HepG2 (cell line): ENCODE measurements around the gene EMC10. TPM values are rescaled to one million over a fixed set of nuclear protein-coding genes. Genes with fewer than 3 reads are reported as not detected.
A peak's percentile ranks its signal among the peaks of the same experiment; 100 is the strongest.

Source experiments
- ATAC-seq: fragments of 200-7000 bp; cut with Tn5 transposase; 3 replicates; pipeline ENCODE4 v1.9.1; 2020; ENCODE audit warnings: mild to moderate bottlenecking, moderate library complexity
- BruUV-seq: library from RNA; stranded (reverse); fragments of 400-500 nt; replicated peaks from 2 replicates; lab custom pipeline; 2021; lab: Mats Ljungman, UMichigan
- CTCF ChIA-PET: fragments of 300-600 bp; formaldehyde crosslinking; extraction: SDS; loops from one replicate; lab custom pipeline; 2021; ENCODE audit warnings: low total read pairs, inconsistent platforms, low intra/inter-chr PET ratio; lab: Yijun Ruan, JAX
- POLR2A ChIA-PET: fragments of 350-600 bp; sonication (Branson Sonifier 250); formaldehyde crosslinking; loops from one replicate; lab custom pipeline; 2020; ENCODE audit warnings: antibody characterized with exemption, inconsistent platforms; lab: Yijun Ruan, JAX
- DNase-seq: peaks from one replicate; pipeline ENCODE4 v3.0.0-alpha.2; 2015; ENCODE audit warnings: low spot score
- FAIRE-seq: peaks from 3 replicates; lab custom pipeline; 2011; peaks lifted over from hg19 to GRCh38; lab: Jason Lieb, UNC
- H2AFZ ChIP-seq: one replicate; pipeline ENCODE4 v1.6.1; 2011; ENCODE audit warnings: low read length, inconsistent platforms
- H3K27ac ChIP-seq: fragments of 300-600 bp; 3 replicates; pipeline ENCODE4 v1.8.0; 2011; ENCODE audit warnings: mixed run types, mild to moderate bottlenecking, mixed read lengths, low read length, inconsistent platforms; ENCODE audit not compliant: insufficient read depth; ENCODE audit errors: extremely low read length
- H3K27me3 ChIP-seq, 2 experiments: fragments of 200-600 bp in 1 of 2; 2 replicates in 1 of 2; 3 replicates in 1 of 2; pipeline versions ENCODE4 v1.6.0 to v1.8.0; 2011; ENCODE audit warnings: low read length in 2 of 2, mild to moderate bottlenecking in 2 of 2, moderate library complexity in 2 of 2, inconsistent platforms in 1 of 2; ENCODE audit not compliant: insufficient read depth in 2 of 2, control insufficient read depth in 1 of 2
- H3K36me3 ChIP-seq, 2 experiments: fragments of 200-600 bp in 1 of 2; replicated peaks in 1 of 2; 2 replicates in 1 of 2; 3 replicates in 1 of 2; pipeline versions ENCODE4 v1.5.1 to v1.8.0; 2011; ENCODE audit warnings: low read length in 2 of 2, inconsistent platforms in 1 of 2; ENCODE audit not compliant: insufficient read depth in 2 of 2, control insufficient read depth in 1 of 2
- H3K4me1 ChIP-seq: 2 replicates; pipeline ENCODE4 v1.5.1; 2012; ENCODE audit warnings: low read length, inconsistent platforms; ENCODE audit not compliant: insufficient read depth
- H3K4me2 ChIP-seq: 2 replicates; pipeline ENCODE4 v1.6.0; 2011; ENCODE audit warnings: low read depth, low read length, inconsistent platforms
- H3K4me3 ChIP-seq, 3 experiments: fragments of 200-600 bp in 1 of 3; sonication (generic), shearing (Covaris generic) in 1 of 3; replicated peaks in 1 of 3; 2 replicates each; pipeline ENCODE4 v1.5.1; 2011 to 2016; ENCODE audit warnings: low read length in 3 of 3, inconsistent platforms in 2 of 3, low read depth in 2 of 3, mild to moderate bottlenecking in 2 of 3, control low read depth in 1 of 3, mixed read lengths in 1 of 3; ENCODE audit not compliant: insufficient read depth in 1 of 3
- H3K79me2 ChIP-seq: one replicate; pipeline ENCODE4 v1.6.1; 2011; ENCODE audit warnings: low read length, inconsistent platforms; ENCODE audit not compliant: insufficient read depth
- H3K9ac ChIP-seq: 2 replicates; pipeline ENCODE4 v1.6.0; 2011; ENCODE audit warnings: mild to moderate bottlenecking, low read depth, low read length, inconsistent platforms; ENCODE audit not compliant: insufficient read depth
- H3K9me3 ChIP-seq: 2 replicates; pipeline ENCODE4 v1.5.1; 2012; ENCODE audit warnings: mild to moderate bottlenecking, low read length
- H4K20me1 ChIP-seq: 2 replicates; pipeline ENCODE4 v1.6.0; 2011; ENCODE audit warnings: inconsistent platforms, mild to moderate bottlenecking, low read length, moderate library complexity; ENCODE audit not compliant: insufficient read depth
- GTF3A ChIP-seq: sonication (generic); formaldehyde crosslinking; conservative IDR thresholded peaks from 2 replicates; pipeline ENCODE4 v1.4.0; 2020; ENCODE audit warnings: mild to moderate bottlenecking, missing genetic modification reagents
- HBP1 ChIP-seq: IDR thresholded peaks from 2 replicates; pipeline ENCODE4 v1.6.1; 2016; ENCODE audit warnings: low read depth, control low read depth
- HNRNPL ChIP-seq: fragments of 200-400 bp; formaldehyde crosslinking; IDR thresholded peaks from 2 replicates; pipeline ENCODE4 v1.6.1; 2017; ENCODE audit warnings: mild to moderate bottlenecking, low read depth, low read length
- IKZF4 ChIP-seq: sonication (generic); formaldehyde crosslinking; IDR thresholded peaks from 2 replicates; pipeline ENCODE4 v1.5.1; 2020; ENCODE audit warnings: borderline replicate concordance, mild to moderate bottlenecking, low read depth, missing genetic modification reagents; ENCODE audit errors: not compliant biosample characterization
- KMT2B ChIP-seq: IDR thresholded peaks from 2 replicates; pipeline ENCODE4 v1.6.1; 2016; ENCODE audit warnings: missing genetic modification reagents, missing compliant biosample characterization
- MAF1 ChIP-seq: sonication (generic); formaldehyde crosslinking; IDR thresholded peaks from 2 replicates; pipeline ENCODE4 v1.5.0; 2020; ENCODE audit warnings: missing genetic modification reagents, borderline replicate concordance
- MYNN ChIP-seq: sonication (generic); formaldehyde crosslinking; IDR thresholded peaks from 2 replicates; pipeline ENCODE4 v1.4.0; 2020; ENCODE audit warnings: mild to moderate bottlenecking, low read depth, missing genetic modification reagents
- NFE2L1 ChIP-seq: sonication (generic); formaldehyde crosslinking; IDR thresholded peaks from 2 replicates; pipeline ENCODE4 v1.4.0; 2020; ENCODE audit warnings: missing genetic modification reagents, mild to moderate bottlenecking, borderline replicate concordance
- RBFOX2 ChIP-seq: fragments of 200-400 bp; formaldehyde crosslinking; IDR thresholded peaks from 2 replicates; pipeline ENCODE4 v1.6.1; 2017; ENCODE audit warnings: low read depth, mild to moderate bottlenecking, low read length
- TCF7L2 ChIP-seq: IDR thresholded peaks from 2 replicates; pipeline ENCODE4 v1.6.1; 2011; ENCODE audit warnings: mild to moderate bottlenecking, low read depth, low read length, moderate library complexity
- ZNF136 ChIP-seq: sonication (generic); formaldehyde crosslinking; IDR thresholded peaks from 2 replicates; pipeline ENCODE4 v1.8.1; 2022; ENCODE audit warnings: low read depth, mild to moderate bottlenecking, moderate library complexity, missing genetic modification reagents
- ZNF225 ChIP-seq: sonication (generic); formaldehyde crosslinking; IDR thresholded peaks from 2 replicates; pipeline ENCODE4 v1.4.0; 2020; ENCODE audit warnings: mild to moderate bottlenecking, missing genetic modification reagents
- ZNF235 ChIP-seq: sonication (generic); formaldehyde crosslinking; IDR thresholded peaks from 2 replicates; pipeline ENCODE4 v1.8.1; 2023; ENCODE audit warnings: mild to moderate bottlenecking, missing genetic modification reagents, borderline replicate concordance
- ZNF598 ChIP-seq: sonication (generic); formaldehyde crosslinking; IDR thresholded peaks from 2 replicates; pipeline ENCODE4 v1.5.1; 2020; ENCODE audit warnings: mild to moderate bottlenecking, missing genetic modification reagents, borderline replicate concordance
- ZNF605 ChIP-seq: sonication (generic); formaldehyde crosslinking; IDR thresholded peaks from 2 replicates; pipeline ENCODE4 v1.8.0; 2022; ENCODE audit warnings: mild to moderate bottlenecking, missing genetic modification reagents
- WGBS: methylation state at CpG from one replicate; pipeline ENCODE4 v1.1.6; 2017; ENCODE audit warnings: low lambda C conversion rate; 5-methylcytosine and 5-hydroxymethylcytosine counted together
- in situ Hi-C: cut with HindIII; loops from 2 replicates; pipeline ENCODE4 v1.10.0; 2017; ENCODE audit warnings: low pct_unique_long_range_greater_than_20kb; ENCODE audit not compliant: extremely low pct_ligation_motif_present
- intact Hi-C: fragments of 100-400 bp; cut with micrococcal nuclease; formaldehyde crosslinking; loops from one replicate; pipeline ENCODE4 v1.10.0; 2022; ENCODE audit not compliant: unreplicated experiment
- polyA plus RNA-seq, 8 experiments: library from polyadenylated mRNA; depleted of rRNA in 3 of 8; stranded (reverse) in 7 of 8; unstranded in 1 of 8; fragments of >200 nt; fragmentation: Illumina TruSeq in 4 of 8; extraction: Trizol in 4 of 8; gene quantifications; 2 replicates each; pipeline versions ENCODE4 v1.2.1 to v1.2.3, GENCODE V29; 2011 to 2016; ENCODE audit warnings: low read depth in 4 of 8, missing spikeins in 1 of 8, mixed read lengths in 1 of 8; ENCODE audit not compliant: insufficient read depth in 1 of 8
- total RNA-seq, 5 experiments: library from RNA; depleted of rRNA; stranded (reverse); fragments of >200 nt; fragmentation: Illumina TruSeq; extraction: Trizol; gene quantifications; 2 replicates each; pipeline ENCODE4 v1.2.3, GENCODE V29; 2016; ENCODE audit warnings: low read depth in 1 of 5
- TF ChIP-seq, protein P1 (sequence below): sonication (generic); formaldehyde crosslinking; IDR thresholded peaks from 2 replicates; pipeline ENCODE4 v1.9.0; 2021; ENCODE audit warnings: missing genetic modification reagents, borderline replicate concordance
- TF ChIP-seq, protein P2 (sequence below): sonication (generic); formaldehyde crosslinking; IDR thresholded peaks from 2 replicates; pipeline ENCODE4 v1.4.0; 2020; ENCODE audit warnings: missing genetic modification reagents, mild to moderate bottlenecking, borderline replicate concordance

The EMC10 gene
- total and polyA plus RNA-seq, 2 of the 13 experiments (the other 11 are each of a cell fraction or from before 2014, with no cell fraction given) = not detected

DNA sequence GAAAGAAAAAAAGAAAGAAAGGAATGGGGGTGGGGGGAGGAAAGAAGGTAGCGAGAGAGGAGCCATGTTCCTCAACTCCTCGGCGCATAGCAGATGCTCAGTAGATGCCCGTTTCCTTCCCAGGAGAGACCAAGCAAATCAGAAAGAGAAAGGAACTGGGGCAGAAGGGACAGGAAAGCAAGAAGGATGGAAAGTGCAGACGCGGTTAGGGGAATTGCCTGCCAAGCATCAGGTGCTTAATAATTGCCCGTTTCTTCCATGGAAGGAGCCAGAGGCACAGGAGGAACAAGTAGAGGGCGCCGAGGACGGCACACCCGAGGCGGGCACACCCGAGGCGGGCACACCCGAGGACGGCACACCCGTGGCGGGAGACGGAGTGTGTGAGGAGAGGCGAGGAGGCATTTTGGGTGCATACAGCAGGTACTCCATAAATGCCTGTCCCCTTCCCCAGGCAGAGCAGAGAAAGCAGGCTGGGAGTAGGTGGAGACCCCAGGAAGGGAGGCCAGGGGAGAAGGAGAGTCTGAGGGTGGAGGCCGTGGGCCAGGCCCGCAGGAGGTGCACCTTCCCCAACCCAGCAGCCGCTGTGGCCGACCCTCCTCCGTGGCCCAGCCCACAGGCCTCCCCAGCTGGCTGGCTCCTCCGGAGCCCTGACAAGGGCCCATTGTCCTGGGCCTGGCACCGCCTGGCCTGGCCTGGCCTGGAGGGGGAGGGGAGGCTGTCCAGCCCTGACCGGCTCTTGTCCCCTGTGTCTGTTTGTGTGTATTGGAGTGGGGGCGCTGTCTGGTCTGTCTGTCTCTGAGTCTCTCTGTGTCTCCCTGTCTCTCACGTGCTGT, 20.1 kb downstream of the EMC10 start (continued):
- no peak for TF ChIP-seq KMT2B (CRISPR knock-in tag)

DNA sequence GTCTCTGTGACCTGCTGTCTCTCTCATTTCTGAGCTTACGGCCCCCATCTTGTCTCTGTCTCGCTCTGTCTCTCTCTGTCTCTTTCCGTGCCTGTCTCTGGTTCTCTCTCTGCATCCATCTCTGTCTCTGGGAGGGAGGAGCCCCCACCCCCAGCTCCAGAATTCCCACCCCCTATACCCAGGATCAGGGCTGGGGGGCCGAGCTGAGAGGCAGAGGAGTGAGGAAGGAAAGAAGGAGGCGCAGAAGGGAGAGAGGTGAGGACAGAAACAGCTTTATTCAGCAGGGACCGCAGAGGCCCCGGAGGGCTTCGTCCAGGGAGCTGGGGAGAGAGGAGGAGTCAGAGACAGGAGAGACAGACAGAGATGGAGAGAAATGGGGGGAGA, 20.7 kb downstream of the EMC10 start:
- BruUV-seq = no TSS peak
- intact Hi-C loops = no loop called here
- CTCF ChIA-PET = no interaction called here
- ATAC-seq = peak; percentile 16; the same call in 1 of the 3 replicates
- TF ChIP-seq MAF1 (CRISPR knock-in tag) = no peak
- no peak for TF ChIP-seq TCF7L2
- no peak for TF ChIP-seq ZNF605 (CRISPR knock-in tag)
- TF ChIP-seq ZNF136 = no peak
- TF ChIP-seq GTF3A = no peak
- TF ChIP-seq ZNF225 (CRISPR knock-in tag) = no peak
- TF ChIP-seq HBP1 (CRISPR knock-in tag) = no peak
- TF ChIP-seq, protein P1, sequence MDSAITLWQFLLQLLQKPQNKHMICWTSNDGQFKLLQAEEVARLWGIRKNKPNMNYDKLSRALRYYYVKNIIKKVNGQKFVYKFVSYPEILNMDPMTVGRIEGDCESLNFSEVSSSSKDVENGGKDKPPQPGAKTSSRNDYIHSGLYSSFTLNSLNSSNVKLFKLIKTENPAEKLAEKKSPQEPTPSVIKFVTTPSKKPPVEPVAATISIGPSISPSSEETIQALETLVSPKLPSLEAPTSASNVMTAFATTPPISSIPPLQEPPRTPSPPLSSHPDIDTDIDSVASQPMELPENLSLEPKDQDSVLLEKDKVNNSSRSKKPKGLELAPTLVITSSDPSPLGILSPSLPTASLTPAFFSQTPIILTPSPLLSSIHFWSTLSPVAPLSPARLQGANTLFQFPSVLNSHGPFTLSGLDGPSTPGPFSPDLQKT (CRISPR knock-in tag) = no peak
- TF ChIP-seq, protein P2, sequence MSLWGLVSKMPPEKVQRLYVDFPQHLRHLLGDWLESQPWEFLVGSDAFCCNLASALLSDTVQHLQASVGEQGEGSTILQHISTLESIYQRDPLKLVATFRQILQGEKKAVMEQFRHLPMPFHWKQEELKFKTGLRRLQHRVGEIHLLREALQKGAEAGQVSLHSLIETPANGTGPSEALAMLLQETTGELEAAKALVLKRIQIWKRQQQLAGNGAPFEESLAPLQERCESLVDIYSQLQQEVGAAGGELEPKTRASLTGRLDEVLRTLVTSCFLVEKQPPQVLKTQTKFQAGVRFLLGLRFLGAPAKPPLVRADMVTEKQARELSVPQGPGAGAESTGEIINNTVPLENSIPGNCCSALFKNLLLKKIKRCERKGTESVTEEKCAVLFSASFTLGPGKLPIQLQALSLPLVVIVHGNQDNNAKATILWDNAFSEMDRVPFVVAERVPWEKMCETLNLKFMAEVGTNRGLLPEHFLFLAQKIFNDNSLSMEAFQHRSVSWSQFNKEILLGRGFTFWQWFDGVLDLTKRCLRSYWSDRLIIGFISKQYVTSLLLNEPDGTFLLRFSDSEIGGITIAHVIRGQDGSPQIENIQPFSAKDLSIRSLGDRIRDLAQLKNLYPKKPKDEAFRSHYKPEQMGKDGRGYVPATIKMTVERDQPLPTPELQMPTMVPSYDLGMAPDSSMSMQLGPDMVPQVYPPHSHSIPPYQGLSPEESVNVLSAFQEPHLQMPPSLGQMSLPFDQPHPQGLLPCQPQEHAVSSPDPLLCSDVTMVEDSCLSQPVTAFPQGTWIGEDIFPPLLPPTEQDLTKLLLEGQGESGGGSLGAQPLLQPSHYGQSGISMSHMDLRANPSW = no peak
- no peak for TF ChIP-seq HNRNPL
- no peak for TF ChIP-seq IKZF4 (CRISPR knock-in tag)
- TF ChIP-seq NFE2L1 (CRISPR knock-in tag) = no peak
- TF ChIP-seq MYNN = no peak
- TF ChIP-seq ZNF235 (CRISPR knock-in tag) = no peak
- TF ChIP-seq ZNF598 (CRISPR knock-in tag) = no peak
- TF ChIP-seq RBFOX2 = no peak
- TF ChIP-seq, all 625 proteins: peak for 0
- Histone ChIP-seq H3K79me2 (no peaks in the 10 kb centered on the region), H3K4me2 (peak overlapping the region; percentile 58), H3K27me3 (peaks cover 4 to 11% of the 10 kb centered on the region in 2 experiments; a peak in 3 of 5 replicates), H2AFZ (no peak overlapping the region), H3K4me3 (peak overlapping the region in 1 of 3 experiments; percentile 12; a peak in 1 of 6 replicates), H3K9me3 (no peaks in the 10 kb centered on the region), H3K36me3 (no peaks in the 10 kb centered on the region), H3K4me1 (peaks cover 11% of the 10 kb centered on the region), H3K27ac (no peak overlapping the region), H4K20me1 (no peaks in the 10 kb centered on the region), H3K9ac (no peak overlapping the region)
- POLR2A ChIA-PET = no interaction called here
- WGBS = 10% methylated on average over 8 of the region's 8 CpGs
- in situ Hi-C loops = no loop called here
- FAIRE-seq (no peak), DNase-seq (no peak)
